Right lobe of liver (tissue), 4 donors: ENCODE measurements around the gene CCNL1.

Experiments used
- CTCF ChIP-seq, 4 donors: fragments of 200-600 bp in 3 of 4; fragments of 450-650 bp in 1 of 4; IDR thresholded peaks; one replicate each; pipeline versions ENCODE4 v1.5.1 to v1.8.0; 2016 to 2022; ENCODE audit warnings: antibody characterized with exemption in 4 of 4, mild to moderate bottlenecking in 2 of 4
- POLR2A ChIP-seq: fragments of 450-650 bp; IDR thresholded peaks from one replicate; pipeline ENCODE4 v1.6.1; 2017; ENCODE audit warnings: antibody characterized with exemption, mild to moderate bottlenecking
- donor health status: DM: no; HTN: no; CAD: no.
- donor health status: DM: no; HTN: no; CAD: no.
- donor health status: DM: no; HTN: yes; CAD: no.

GRCh38 chr3:157148196-157148889, 11.6 kb downstream of the CCNL1 start:
- TF ChIP-seq CTCF (IDR thresholded peaks at IDR 0.05) (no peak), POLR2A (peak; percentile 8)
